SH-SY5Y (cell line): ENCODE data around the gene OR6F1.

Experiments used
- GATA2 ChIP-seq: IDR thresholded peaks from 2 replicates; pipeline ENCODE4 v1.6.1; 2011; ENCODE audit warnings: mild to moderate bottlenecking, low read depth, low read length
- GATA3 ChIP-seq: IDR thresholded peaks from 2 replicates; pipeline ENCODE4 v1.6.1; 2011; ENCODE audit warnings: low read depth, mild to moderate bottlenecking, low read length, moderate library complexity

DNA sequence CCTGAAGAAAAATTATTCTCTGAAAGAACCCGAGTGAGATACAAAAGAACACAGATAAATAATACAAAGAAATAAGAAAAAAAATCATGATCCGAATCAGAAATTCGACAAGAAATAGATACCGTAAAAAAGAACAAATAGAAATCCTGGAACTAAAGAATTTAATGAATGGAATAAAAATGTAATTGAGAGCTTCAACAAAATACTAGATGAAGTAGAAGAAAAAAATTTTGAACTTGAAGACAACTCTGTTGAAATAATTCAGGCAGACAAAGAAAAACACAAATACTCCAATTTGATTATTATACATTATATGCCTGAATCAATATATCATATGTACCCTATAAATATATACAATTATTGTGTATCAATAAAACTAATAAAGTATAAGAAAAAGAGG lies 4.8 kb upstream of the OR6F1 start:
- TF ChIP-seq GATA2 (no peak), GATA3 (no peak)
